Measurements from ENCODE around the gene DYSF.

- TF ChIP-seq, protein P1, sequence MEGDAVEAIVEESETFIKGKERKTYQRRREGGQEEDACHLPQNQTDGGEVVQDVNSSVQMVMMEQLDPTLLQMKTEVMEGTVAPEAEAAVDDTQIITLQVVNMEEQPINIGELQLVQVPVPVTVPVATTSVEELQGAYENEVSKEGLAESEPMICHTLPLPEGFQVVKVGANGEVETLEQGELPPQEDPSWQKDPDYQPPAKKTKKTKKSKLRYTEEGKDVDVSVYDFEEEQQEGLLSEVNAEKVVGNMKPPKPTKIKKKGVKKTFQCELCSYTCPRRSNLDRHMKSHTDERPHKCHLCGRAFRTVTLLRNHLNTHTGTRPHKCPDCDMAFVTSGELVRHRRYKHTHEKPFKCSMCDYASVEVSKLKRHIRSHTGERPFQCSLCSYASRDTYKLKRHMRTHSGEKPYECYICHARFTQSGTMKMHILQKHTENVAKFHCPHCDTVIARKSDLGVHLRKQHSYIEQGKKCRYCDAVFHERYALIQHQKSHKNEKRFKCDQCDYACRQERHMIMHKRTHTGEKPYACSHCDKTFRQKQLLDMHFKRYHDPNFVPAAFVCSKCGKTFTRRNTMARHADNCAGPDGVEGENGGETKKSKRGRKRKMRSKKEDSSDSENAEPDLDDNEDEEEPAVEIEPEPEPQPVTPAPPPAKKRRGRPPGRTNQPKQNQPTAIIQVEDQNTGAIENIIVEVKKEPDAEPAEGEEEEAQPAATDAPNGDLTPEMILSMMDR (conservative IDR thresholded peaks at IDR 0.05), result no peak
- TF ChIP-seq ZFX (IDR thresholded peaks at IDR 0.05), result no peak
Observed at GRCh38 chr2:71725836-71726235, 272.5 kb downstream of the DYSF start.

Data from C4-2B (cell line).